Measurements from ENCODE around the gene MYZAP. TPM values are rescaled to one million over a fixed set of nuclear protein-coding genes. Genes with fewer than 3 reads are reported as not detected.

Gene MYZAP
- total RNA-seq, 1 experiment from 2014 or later: 1.1 TPM

- H3K27ac ChIP-seq (ENCODE audit: low read length): no peak overlapping the region
- TF ChIP-seq SIN3A (IDR thresholded peaks at IDR 0.05; ENCODE audit: borderline replicate concordance, insufficient read depth, low read depth, low read length) (no peak), REST (IDR thresholded peaks at IDR 0.05; ENCODE audit: insufficient read depth in 1 of 2, low read depth in 2 of 2, low read length in 1 of 2) (no peak), POLR2AphosphoS5 (IDR thresholded peaks at IDR 0.05; ENCODE audit: low read depth, low read length) (no peak), TCF7L2 (IDR thresholded peaks at IDR 0.05; ENCODE audit: low read depth, low read length) (no peak), CTCF (IDR thresholded peaks at IDR 0.05) (no peak)
- POLR2A ChIA-PET: no interaction called here
- CTCF ChIA-PET: no interaction called here
- no TSS peak for BruUV-seq (replicated peaks)
- peaks cover 17% of the 10 kb centered on the region for H3K27me3 ChIP-seq (ENCODE audit: control insufficient read depth, insufficient read depth, low read length)
- H3K4me3 ChIP-seq (ENCODE audit: low read depth in 2 of 2, low read length in 2 of 2): no peak overlapping the region
- in situ Hi-C loops (cut with HindIII; ENCODE audit: low pct_unique_long_range_greater_than_20kb, low sequenced_read_pairs): no loop called here
- H3K36me3 ChIP-seq (ENCODE audit: control insufficient read depth, insufficient read depth, low read length): no peaks in the 10 kb centered on the region
- ATAC-seq: no peak
- intact Hi-C loops (cut with micrococcal nuclease; ENCODE audit: unreplicated experiment): no loop called here
- DNase-seq (ENCODE audit: low read depth, low spot score): no peak
- H3K4me1 ChIP-seq (ENCODE audit: control insufficient read depth, insufficient read depth, low read length): no peaks in the 10 kb centered on the region
- no peaks in the 10 kb centered on the region for H3K9me3 ChIP-seq (ENCODE audit: control insufficient read depth, insufficient read depth, low read depth, low read length)
These were observed 73.5 kb downstream of the MYZAP start for GRCh38 chr15:57665194-57665593.

- Histone ChIP-seq H3K4me1 (ENCODE audit: control insufficient read depth, insufficient read depth, low read length) (no peaks in the 10 kb centered on the region), H3K9me3 (ENCODE audit: control insufficient read depth, insufficient read depth, low read depth, low read length) (no peaks in the 10 kb centered on the region), H3K4me3 (ENCODE audit: low read depth in 2 of 2, low read length in 2 of 2) (no peak overlapping the region), H3K27ac (ENCODE audit: low read length) (no peak overlapping the region), H3K27me3 (ENCODE audit: control insufficient read depth, insufficient read depth, low read length) (peaks cover 16% of the 10 kb centered on the region), H3K36me3 (ENCODE audit: control insufficient read depth, insufficient read depth, low read length) (no peaks in the 10 kb centered on the region)
- intact Hi-C loops (cut with micrococcal nuclease; ENCODE audit: unreplicated experiment) (no loop called here), in situ Hi-C loops (cut with HindIII; ENCODE audit: low pct_unique_long_range_greater_than_20kb, low sequenced_read_pairs) (no loop called here)
- DNase-seq (ENCODE audit: low read depth, low spot score) (no peak), ATAC-seq (no peak)
- no TSS peak for BruUV-seq (replicated peaks)
- no peak for TF ChIP-seq SIN3A (IDR thresholded peaks at IDR 0.05; ENCODE audit: borderline replicate concordance, insufficient read depth, low read depth, low read length)
- TF ChIP-seq REST (IDR thresholded peaks at IDR 0.05; ENCODE audit: insufficient read depth in 1 of 2, low read depth in 2 of 2, low read length in 1 of 2): no peak
- TF ChIP-seq TCF7L2 (IDR thresholded peaks at IDR 0.05; ENCODE audit: low read depth, low read length): no peak
- TF ChIP-seq POLR2AphosphoS5 (IDR thresholded peaks at IDR 0.05; ENCODE audit: low read depth, low read length): no peak
- TF ChIP-seq CTCF (IDR thresholded peaks at IDR 0.05): no peak
- POLR2A ChIA-PET: no interaction called here
- CTCF ChIA-PET: no interaction called here
These were observed 74.2 kb downstream of the MYZAP start for GRCh38 chr15:57665939-57666338.
